H9 (cell line): ENCODE data around the gene MAP3K21. TPM values are rescaled to one million over a fixed set of nuclear protein-coding genes. Genes with fewer than 3 reads are reported as not detected.

ENCODE experiments used
- DNase-seq: peaks from one replicate; pipeline ENCODE4 v3.0.0-alpha.2; 2017
- H2AFZ ChIP-seq: one replicate; pipeline ENCODE4 v1.6.1; 2013; ENCODE audit warnings: mild to moderate bottlenecking, low read length, control low read depth, moderate library complexity
- H2AK5ac ChIP-seq: 2 replicates; pipeline ENCODE4 v1.6.1; 2013; ENCODE audit warnings: low read length, control low read depth, mixed read lengths; ENCODE audit not compliant: insufficient read length
- H2BK120ac ChIP-seq: one replicate; pipeline ENCODE4 v1.6.1; 2013; ENCODE audit warnings: low read depth, mild to moderate bottlenecking, low read length, control low read depth, inconsistent platforms; ENCODE audit not compliant: poor library complexity, severe bottlenecking
- H2BK12ac ChIP-seq: 2 replicates; pipeline ENCODE4 v1.6.1; 2013; ENCODE audit warnings: low read length, control low read depth, mixed read lengths, low read depth; ENCODE audit not compliant: insufficient read length
- H2BK15ac ChIP-seq: 2 replicates; pipeline ENCODE4 v1.6.1; 2013; ENCODE audit warnings: low read depth, low read length, control low read depth
- H2BK20ac ChIP-seq: one replicate; pipeline ENCODE4 v1.6.1; 2013; ENCODE audit warnings: low read depth, mild to moderate bottlenecking, low read length, control low read depth, inconsistent platforms; ENCODE audit not compliant: poor library complexity, severe bottlenecking
- H2BK5ac ChIP-seq: 2 replicates; pipeline ENCODE4 v1.6.1; 2013; ENCODE audit warnings: low read length, control low read depth, mixed read lengths; ENCODE audit not compliant: insufficient read length
- H3K14ac ChIP-seq: 2 replicates; pipeline ENCODE4 v1.6.1; 2013; ENCODE audit warnings: low read length, control low read depth; ENCODE audit not compliant: insufficient read depth
- H3K18ac ChIP-seq: 2 replicates; pipeline ENCODE4 v1.6.1; 2013; ENCODE audit warnings: low read depth, mild to moderate bottlenecking, mixed read lengths, low read length, control low read depth; ENCODE audit not compliant: insufficient read length
- H3K23ac ChIP-seq: 2 replicates; pipeline ENCODE4 v1.6.1; 2013; ENCODE audit warnings: low read length, control low read depth, mixed read lengths, low read depth; ENCODE audit not compliant: insufficient read length
- H3K23me2 ChIP-seq: 2 replicates; pipeline ENCODE4 v1.6.1; 2013; ENCODE audit warnings: low read depth, mild to moderate bottlenecking, mixed read lengths, low read length, control low read depth; ENCODE audit not compliant: insufficient read length, poor library complexity, severe bottlenecking
- H3K27ac ChIP-seq: 2 replicates; pipeline ENCODE4 v1.5.1; 2013; ENCODE audit warnings: low read length, control low read depth, mixed read lengths, low read depth; ENCODE audit not compliant: insufficient read length
- H3K27me3 ChIP-seq: 2 replicates; pipeline ENCODE4 v1.6.1; 2013; ENCODE audit warnings: low read length, control low read depth, inconsistent platforms; ENCODE audit not compliant: insufficient read depth
- H3K4ac ChIP-seq: 2 replicates; pipeline ENCODE4 v1.6.1; 2013; ENCODE audit warnings: low read depth, mild to moderate bottlenecking, control low read depth, inconsistent platforms, low read length, moderate library complexity
- H3K4me1 ChIP-seq: 2 replicates; pipeline ENCODE4 v1.6.1; 2013; ENCODE audit warnings: low read length, control low read depth, inconsistent platforms; ENCODE audit not compliant: insufficient read depth
- H3K4me2 ChIP-seq: 2 replicates; pipeline ENCODE4 v1.6.1; 2013; ENCODE audit warnings: low read length, control low read depth, mixed read lengths; ENCODE audit not compliant: insufficient read length, insufficient read depth
- H3K56ac ChIP-seq: 2 replicates; pipeline ENCODE4 v1.6.1; 2013; ENCODE audit warnings: low read depth, mild to moderate bottlenecking, mixed read lengths, low read length, control low read depth; ENCODE audit not compliant: insufficient read length
- H3K79me1 ChIP-seq: 2 replicates; pipeline ENCODE4 v1.6.1; 2013; ENCODE audit warnings: low read depth, mild to moderate bottlenecking, moderate library complexity, low read length, control low read depth, inconsistent platforms; ENCODE audit not compliant: insufficient read depth, poor library complexity, severe bottlenecking
- H3K79me2 ChIP-seq: 2 replicates; pipeline ENCODE4 v1.6.1; 2013; ENCODE audit warnings: low read length, control low read depth, inconsistent platforms; ENCODE audit not compliant: insufficient read depth
- H3K9ac ChIP-seq: 2 replicates; pipeline ENCODE4 v1.6.1; 2013; ENCODE audit warnings: low read length, control low read depth, mixed read lengths; ENCODE audit not compliant: insufficient read length; ENCODE audit errors: extremely low read depth
- H3K9me3 ChIP-seq: one replicate; pipeline ENCODE4 v1.6.1; 2013; ENCODE audit warnings: low read depth, low read length, inconsistent platforms; ENCODE audit not compliant: control insufficient read depth
- H3T11ph ChIP-seq: one replicate; pipeline ENCODE4 v1.6.1; 2013; ENCODE audit warnings: mild to moderate bottlenecking, low read length, control low read depth, inconsistent platforms
- H4K20me1 ChIP-seq: one replicate; pipeline ENCODE4 v1.6.1; 2013; ENCODE audit not compliant: control insufficient read depth, insufficient read length, insufficient read depth
- H4K5ac ChIP-seq: 2 replicates; pipeline ENCODE4 v1.6.1; 2013; ENCODE audit warnings: low read depth, mild to moderate bottlenecking, mixed read lengths, low read length, control low read depth; ENCODE audit not compliant: insufficient read length
- H4K8ac ChIP-seq: replicated peaks from 2 replicates; pipeline ENCODE4 v1.6.1; 2013; ENCODE audit warnings: low read length, control low read depth, mixed read lengths, low read depth; ENCODE audit not compliant: insufficient read length
- H4K91ac ChIP-seq: 2 replicates; pipeline ENCODE4 v1.6.1; 2013; ENCODE audit warnings: low read depth, mild to moderate bottlenecking, moderate library complexity, mixed read lengths, low read length, control low read depth; ENCODE audit not compliant: insufficient read length
- H3K27ac Mint-ChIP-seq, 3 experiments: 2 replicates in 2 of 3; 3 replicates in 1 of 3; pipeline ENCODE4 v1.8.0; 2020 to 2021; ENCODE audit warnings: mixed read lengths in 3 of 3, mild to moderate bottlenecking in 1 of 3, moderate library complexity in 1 of 3
- H3K27me3 Mint-ChIP-seq: 2 replicates; pipeline ENCODE4 v1.8.0; 2021; ENCODE audit warnings: low read depth, mild to moderate bottlenecking, moderate library complexity, mixed read lengths
- H3K36me3 Mint-ChIP-seq, 3 experiments: 2 replicates in 2 of 3; 3 replicates in 1 of 3; pipeline ENCODE4 v1.8.0; 2020 to 2021; ENCODE audit warnings: low read depth in 3 of 3, mixed read lengths in 3 of 3; ENCODE audit not compliant: insufficient read depth in 1 of 3
- H3K4me1 Mint-ChIP-seq, 2 experiments: 2 replicates each; pipeline ENCODE4 v1.8.0; 2020; ENCODE audit warnings: mixed read lengths in 2 of 2
- H3K4me3 Mint-ChIP-seq, 2 experiments: 2 replicates in 1 of 2; 3 replicates in 1 of 2; pipeline ENCODE4 v1.8.0; 2020 to 2021; ENCODE audit warnings: mild to moderate bottlenecking in 2 of 2, mixed read lengths in 2 of 2, moderate library complexity in 1 of 2
- H3K9me3 Mint-ChIP-seq, 2 experiments: 2 replicates in 1 of 2; 3 replicates in 1 of 2; pipeline ENCODE4 v1.8.0; 2020; ENCODE audit warnings: mild to moderate bottlenecking in 2 of 2, mixed read lengths in 2 of 2, moderate library complexity in 1 of 2
- CTCF ChIP-seq: fragments of 200-600 bp; sonication (generic); conservative IDR thresholded peaks from 3 replicates; pipeline ENCODE4 v1.8.0; 2021; ENCODE audit warnings: antibody characterized with exemption, mild to moderate bottlenecking
- WGBS: extraction: QIAGEN DNeasy Blood & Tissue Kit; methylation state at CpG from one replicate; pipeline ENCODE4 v1.1.7; 2013; ENCODE audit warnings: missing lambda C conversion rate, low lambda C conversion rate, mixed read lengths; ENCODE audit not compliant: insufficient read length; ENCODE audit errors: extremely low coverage; 5-methylcytosine and 5-hydroxymethylcytosine counted together
- total RNA-seq: library from RNA; stranded (reverse); gene quantifications from 2 replicates; pipeline ENCODE4 v1.2.1, GENCODE V29; 2021

The MAP3K21 gene
- total RNA-seq, 1 experiment from 2014 or later, result 11.7 TPM

- H3K27ac ChIP-seq, result no peak overlapping the region
- H3K4me2 ChIP-seq, result no peak overlapping the region
- DNase-seq, result no peak
- H3T11ph ChIP-seq, result no peak overlapping the region
- Mint-ChIP-seq H3K4me3 (no peak overlapping the region), H3K27me3 (no peaks in the 10 kb centered on the region; the same call in 1 of the 2 replicates), H3K9me3 (peaks cover 3 to 5% of the 10 kb centered on the region in 2 experiments; a peak in 4 of 5 replicates), H3K4me1 (peaks cover 28 to 30% of the 10 kb centered on the region in 2 experiments), H3K36me3 (peaks cover 5 to 10% (median 8%) of the 10 kb centered on the region in 3 experiments; a peak in 6 of 7 replicates), H3K27ac (peak overlapping the region in 1 of 3 experiments; percentile 38; a peak in 1 of 7 replicates)
- no peak overlapping the region for H4K91ac ChIP-seq
- H3K9me3 ChIP-seq, result no peaks in the 10 kb centered on the region
- no peak overlapping the region for H3K14ac ChIP-seq
- H4K20me1 ChIP-seq, result peaks cover 4% of the 10 kb centered on the region
- H3K79me1 ChIP-seq, result no peaks in the 10 kb centered on the region
- H2BK5ac ChIP-seq, result no peak overlapping the region
- no peak overlapping the region for H4K8ac ChIP-seq
- no peak overlapping the region for H2BK20ac ChIP-seq
- H2BK120ac ChIP-seq, result no peak overlapping the region
- no peaks in the 10 kb centered on the region for H3K27me3 ChIP-seq
- H3K56ac ChIP-seq, result no peak overlapping the region
- no peak overlapping the region for H3K23ac ChIP-seq
- no peak for TF ChIP-seq CTCF
- peaks cover 6% of the 10 kb centered on the region; the same call in 1 of the 2 replicates for H3K4me1 ChIP-seq
- no peak overlapping the region for H2AK5ac ChIP-seq
- H3K79me2 ChIP-seq, result peaks cover 20% of the 10 kb centered on the region; the same call in 1 of the 2 replicates
- H3K9ac ChIP-seq, result no peak overlapping the region
- H2AFZ ChIP-seq, result no peak overlapping the region
- no peak overlapping the region for H2BK12ac ChIP-seq
- H2BK15ac ChIP-seq, result no peak overlapping the region
- H3K4ac ChIP-seq, result no peak overlapping the region
- H3K18ac ChIP-seq, result no peak overlapping the region
- no peak overlapping the region for H4K5ac ChIP-seq
- no peaks in the 10 kb centered on the region for H3K23me2 ChIP-seq
- no CpG with 5 or more reads among the region's 3 CpGs for WGBS
These were observed 12.6 kb downstream of the MAP3K21 start for GRCh38 chr1:233340031-233340555.
